Measurements from ENCODE around the gene KRTAP5-4.

GRCh38 chr11:1636291-1636950 lies 14.5 kb upstream of the KRTAP5-4 start:
- no peak for TF ChIP-seq CTCF (conservative IDR thresholded peaks at IDR 0.05; ENCODE audit: low read depth, low read length)
- no peak for TF ChIP-seq EZH2 (IDR thresholded peaks at IDR 0.05; ENCODE audit: borderline replicate concordance, low read depth, low read length, poor library complexity, severe bottlenecking)

Measured in A673 (cell line).